Measurements from ENCODE around the gene DLAT.

- TF ChIP-seq CTCF (conservative IDR thresholded peaks at IDR 0.05 in 1 of 2, IDR thresholded peaks at IDR 0.05 in 1 of 2; ENCODE audit: extremely low read depth in 1 of 2, insufficient read depth in 1 of 2, low read depth in 1 of 2, low read length in 2 of 2) = no peak
- no peak for TF ChIP-seq EZH2 (IDR thresholded peaks at IDR 0.05; ENCODE audit: borderline replicate concordance, low read length)
Measured at GRCh38 chr11:111996129-111996528, 29.1 kb upstream of the DLAT start.

Measured in mammary epithelial cell (primary cell).